Panc1 (cell line): ENCODE data around the gene IGFBP6. TPM values are rescaled to one million over a fixed set of nuclear protein-coding genes. Genes with fewer than 3 reads are reported as not detected.

Experiments
- ATAC-seq: fragments of 200-7000 bp; cut with Tn5 transposase; 2 replicates; pipeline ENCODE4 v1.9.1; 2020; ENCODE audit warnings: mild to moderate bottlenecking, moderate library complexity
- BruUV-seq: library from RNA; stranded (reverse); fragments of 400-500 nt; replicated peaks from 2 replicates; lab custom pipeline; 2021; lab: Mats Ljungman, UMichigan
- CTCF ChIA-PET: fragments of 300-600 bp; sonication (Branson Sonifier 250); formaldehyde crosslinking; loops from one replicate; lab custom pipeline; 2022; ENCODE audit warnings: antibody characterized with exemption; lab: Charles Lee
- POLR2A ChIA-PET: fragments of 300-600 bp; sonication (Branson Sonifier 250); formaldehyde crosslinking; loops from one replicate; lab custom pipeline; 2022; ENCODE audit warnings: antibody characterized with exemption; lab: Charles Lee
- DNase-seq: peaks from one replicate; pipeline ENCODE4 v3.0.0-alpha.2; 2010; ENCODE audit warnings: low read depth, low spot score
- H3K27ac ChIP-seq: 2 replicates; pipeline ENCODE4 v1.5.1; 2011; ENCODE audit warnings: mild to moderate bottlenecking, low read length, inconsistent platforms
- H3K27me3 ChIP-seq: fragments of 200-500 bp; sonication (Bioruptor generic); 2 replicates; pipeline ENCODE4 v1.6.0; 2014; ENCODE audit warnings: low read length, inconsistent platforms; ENCODE audit not compliant: control insufficient read depth, insufficient read depth
- H3K36me3 ChIP-seq: fragments of 200-500 bp; sonication (Bioruptor generic); 2 replicates; pipeline ENCODE4 v1.5.1; 2014; ENCODE audit warnings: inconsistent platforms, mild to moderate bottlenecking, low read length, moderate library complexity; ENCODE audit not compliant: control insufficient read depth, insufficient read depth
- H3K4me1 ChIP-seq: 2 replicates; pipeline ENCODE4 v1.5.1; 2011; ENCODE audit warnings: inconsistent platforms, mild to moderate bottlenecking, low read length, moderate library complexity; ENCODE audit not compliant: control insufficient read depth, insufficient read depth
- H3K4me3 ChIP-seq, 2 experiments: 2 replicates each; pipeline ENCODE4 v1.5.1; 2011 to 2012; ENCODE audit warnings: low read depth in 2 of 2, low read length in 2 of 2, mild to moderate bottlenecking in 2 of 2, inconsistent platforms in 1 of 2, moderate library complexity in 1 of 2
- H3K9me3 ChIP-seq: fragments of 200-500 bp; sonication (Bioruptor generic); 2 replicates; pipeline ENCODE4 v1.5.1; 2014; ENCODE audit warnings: low read depth, mild to moderate bottlenecking, inconsistent platforms, low read length, moderate library complexity; ENCODE audit not compliant: control insufficient read depth, insufficient read depth
- POLR2AphosphoS5 ChIP-seq: IDR thresholded peaks from 2 replicates; pipeline ENCODE4 v1.6.1; 2012; ENCODE audit warnings: mild to moderate bottlenecking, low read depth, low read length, moderate library complexity
- SIN3A ChIP-seq: IDR thresholded peaks from 2 replicates; pipeline ENCODE4 v1.6.1; 2012; ENCODE audit warnings: low read depth, mild to moderate bottlenecking, low read length, moderate library complexity, borderline replicate concordance; ENCODE audit not compliant: insufficient read depth
- TCF7L2 ChIP-seq: IDR thresholded peaks from 2 replicates; pipeline ENCODE4 v1.6.1; 2011; ENCODE audit warnings: mild to moderate bottlenecking, low read depth, low read length, inconsistent platforms
- in situ Hi-C: cut with HindIII; loops from 2 replicates; pipeline ENCODE4 v1.10.0; 2016; ENCODE audit warnings: low sequenced_read_pairs, low pct_unique_long_range_greater_than_20kb
- intact Hi-C: fragments of 100-400 bp; cut with micrococcal nuclease; formaldehyde crosslinking; loops from one replicate; pipeline ENCODE4 v1.10.0; 2022; ENCODE audit not compliant: unreplicated experiment
- total RNA-seq: library from RNA; stranded (reverse); gene quantifications from one replicate; pipeline ENCODE4 v1.2.1, GENCODE V29; 2021; ENCODE audit not compliant: unreplicated experiment
- TF ChIP-seq, protein P1 (sequence below): fragments of 450-650 bp; IDR thresholded peaks from 2 replicates; pipeline ENCODE4 v1.5.1; 2017; ENCODE audit warnings: mild to moderate bottlenecking
- TF ChIP-seq, protein P2 (sequence below), 2 experiments: IDR thresholded peaks; 2 replicates each; pipeline ENCODE4 v1.6.1; 2011 to 2012; ENCODE audit warnings: low read depth in 2 of 2, control low read depth in 1 of 2, low read length in 1 of 2, mild to moderate bottlenecking in 1 of 2, moderate library complexity in 1 of 2; ENCODE audit not compliant: insufficient read depth in 1 of 2

Gene IGFBP6
- total RNA-seq, 1 experiment from 2014 or later = 4.7 TPM

DNA sequence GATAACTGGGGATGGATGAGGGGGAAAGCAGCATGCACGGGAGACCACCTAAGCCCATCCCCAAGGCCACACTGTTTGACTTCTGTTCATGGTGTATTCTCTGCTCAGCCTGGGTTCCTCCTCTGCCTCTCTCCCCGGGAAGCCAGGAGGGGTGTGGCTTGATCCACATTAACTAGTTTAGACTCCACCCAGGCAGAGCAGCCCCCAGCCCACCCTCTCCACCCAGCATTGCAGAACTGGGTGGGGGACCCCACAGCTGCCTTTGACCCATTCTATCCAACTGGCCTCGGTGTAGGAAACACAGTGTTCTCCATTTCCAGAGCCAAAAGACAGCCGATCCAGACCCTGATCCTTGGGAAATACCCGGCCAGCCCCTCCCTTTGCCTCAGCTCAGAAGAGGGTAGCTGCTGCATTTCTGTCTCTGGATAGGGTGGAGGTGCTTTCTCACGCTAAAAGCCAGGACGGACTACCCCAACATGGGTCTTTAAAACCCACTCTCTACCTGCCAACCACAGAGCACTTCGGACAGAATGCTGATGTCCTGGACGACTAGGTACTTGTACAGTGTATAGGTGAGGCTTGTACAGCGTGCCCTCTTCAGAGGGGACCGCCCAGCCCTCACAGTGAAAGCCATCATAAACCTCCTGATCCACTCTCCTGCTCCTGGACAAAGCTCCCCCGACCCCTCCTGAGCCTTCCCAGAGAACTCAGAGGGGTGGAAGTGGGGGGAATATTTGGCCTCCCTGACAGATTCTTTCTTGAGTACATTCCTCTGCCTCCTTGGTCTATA is 27.7 kb upstream of the IGFBP6 start:
- no TSS peak for BruUV-seq
- Histone ChIP-seq H3K27me3 (no peaks in the 10 kb centered on the region), H3K4me3 (no peak overlapping the region), H3K36me3 (no peaks in the 10 kb centered on the region), H3K4me1 (no peaks in the 10 kb centered on the region), H3K27ac (no peak overlapping the region), H3K9me3 (no peaks in the 10 kb centered on the region)
- ChIA-PET POLR2A (no interaction called here), CTCF (interaction anchor here (0.7 kb wide), 1 partner anchor 105 kb away, joined by 3 read pairs; no protein-coding TSS in a partner anchor)
- DNase-seq (no peak), ATAC-seq (no peak)
- TF ChIP-seq TCF7L2 = no peak
- TF ChIP-seq SIN3A = no peak
- TF ChIP-seq, protein P1, sequence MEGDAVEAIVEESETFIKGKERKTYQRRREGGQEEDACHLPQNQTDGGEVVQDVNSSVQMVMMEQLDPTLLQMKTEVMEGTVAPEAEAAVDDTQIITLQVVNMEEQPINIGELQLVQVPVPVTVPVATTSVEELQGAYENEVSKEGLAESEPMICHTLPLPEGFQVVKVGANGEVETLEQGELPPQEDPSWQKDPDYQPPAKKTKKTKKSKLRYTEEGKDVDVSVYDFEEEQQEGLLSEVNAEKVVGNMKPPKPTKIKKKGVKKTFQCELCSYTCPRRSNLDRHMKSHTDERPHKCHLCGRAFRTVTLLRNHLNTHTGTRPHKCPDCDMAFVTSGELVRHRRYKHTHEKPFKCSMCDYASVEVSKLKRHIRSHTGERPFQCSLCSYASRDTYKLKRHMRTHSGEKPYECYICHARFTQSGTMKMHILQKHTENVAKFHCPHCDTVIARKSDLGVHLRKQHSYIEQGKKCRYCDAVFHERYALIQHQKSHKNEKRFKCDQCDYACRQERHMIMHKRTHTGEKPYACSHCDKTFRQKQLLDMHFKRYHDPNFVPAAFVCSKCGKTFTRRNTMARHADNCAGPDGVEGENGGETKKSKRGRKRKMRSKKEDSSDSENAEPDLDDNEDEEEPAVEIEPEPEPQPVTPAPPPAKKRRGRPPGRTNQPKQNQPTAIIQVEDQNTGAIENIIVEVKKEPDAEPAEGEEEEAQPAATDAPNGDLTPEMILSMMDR = no peak
- TF ChIP-seq POLR2AphosphoS5 = no peak
- TF ChIP-seq, protein P2, sequence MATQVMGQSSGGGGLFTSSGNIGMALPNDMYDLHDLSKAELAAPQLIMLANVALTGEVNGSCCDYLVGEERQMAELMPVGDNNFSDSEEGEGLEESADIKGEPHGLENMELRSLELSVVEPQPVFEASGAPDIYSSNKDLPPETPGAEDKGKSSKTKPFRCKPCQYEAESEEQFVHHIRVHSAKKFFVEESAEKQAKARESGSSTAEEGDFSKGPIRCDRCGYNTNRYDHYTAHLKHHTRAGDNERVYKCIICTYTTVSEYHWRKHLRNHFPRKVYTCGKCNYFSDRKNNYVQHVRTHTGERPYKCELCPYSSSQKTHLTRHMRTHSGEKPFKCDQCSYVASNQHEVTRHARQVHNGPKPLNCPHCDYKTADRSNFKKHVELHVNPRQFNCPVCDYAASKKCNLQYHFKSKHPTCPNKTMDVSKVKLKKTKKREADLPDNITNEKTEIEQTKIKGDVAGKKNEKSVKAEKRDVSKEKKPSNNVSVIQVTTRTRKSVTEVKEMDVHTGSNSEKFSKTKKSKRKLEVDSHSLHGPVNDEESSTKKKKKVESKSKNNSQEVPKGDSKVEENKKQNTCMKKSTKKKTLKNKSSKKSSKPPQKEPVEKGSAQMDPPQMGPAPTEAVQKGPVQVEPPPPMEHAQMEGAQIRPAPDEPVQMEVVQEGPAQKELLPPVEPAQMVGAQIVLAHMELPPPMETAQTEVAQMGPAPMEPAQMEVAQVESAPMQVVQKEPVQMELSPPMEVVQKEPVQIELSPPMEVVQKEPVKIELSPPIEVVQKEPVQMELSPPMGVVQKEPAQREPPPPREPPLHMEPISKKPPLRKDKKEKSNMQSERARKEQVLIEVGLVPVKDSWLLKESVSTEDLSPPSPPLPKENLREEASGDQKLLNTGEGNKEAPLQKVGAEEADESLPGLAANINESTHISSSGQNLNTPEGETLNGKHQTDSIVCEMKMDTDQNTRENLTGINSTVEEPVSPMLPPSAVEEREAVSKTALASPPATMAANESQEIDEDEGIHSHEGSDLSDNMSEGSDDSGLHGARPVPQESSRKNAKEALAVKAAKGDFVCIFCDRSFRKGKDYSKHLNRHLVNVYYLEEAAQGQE (IDR thresholded peaks at IDR 0.05; ENCODE audit: insufficient read depth in 1 of 2, low read depth in 2 of 2, low read length in 1 of 2) = no peak
- intact Hi-C loops = loop anchor here (10.0 kb wide), 1 partner anchor 85 kb away; no protein-coding TSS in a partner anchor
- in situ Hi-C loops = no loop called here

DNA sequence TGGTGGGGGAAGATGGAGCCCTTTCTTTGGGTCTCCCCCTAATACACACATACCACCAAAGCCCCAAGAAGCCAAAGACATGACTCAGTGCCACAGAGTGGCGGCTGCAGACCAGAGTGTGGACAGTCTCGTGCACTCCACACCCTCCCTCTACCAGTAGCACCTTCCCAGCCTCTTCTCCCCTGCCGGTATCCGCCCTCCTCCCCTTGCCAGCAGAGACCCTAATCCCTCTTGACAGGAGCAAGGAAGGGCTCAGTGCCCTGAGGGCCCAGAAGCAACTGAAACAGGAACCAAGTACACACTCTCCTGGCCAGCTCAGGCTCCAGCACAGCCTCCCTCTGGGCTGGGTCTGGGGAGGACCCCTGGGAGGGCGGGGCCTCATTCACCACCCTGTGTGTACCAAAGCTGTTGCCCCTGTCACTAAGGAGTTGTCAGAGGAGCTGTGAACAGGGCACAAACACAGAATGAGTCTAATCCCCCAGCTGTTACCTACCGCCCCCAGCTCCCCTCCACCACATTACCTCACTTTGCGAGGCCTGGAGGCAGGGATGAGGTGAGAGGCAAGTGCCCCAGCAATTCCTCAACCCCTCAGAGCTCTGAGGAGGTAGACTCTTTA is 26.5 kb upstream of the IGFBP6 start:
- POLR2A ChIA-PET = interaction anchor here (0.6 kb wide), 1 partner anchor 207 kb away, joined by 3 read pairs; no protein-coding TSS in a partner anchor
- no peak for ATAC-seq

More for the DNA sequence above, 26.5 kb upstream of the IGFBP6 start:
- H3K36me3 ChIP-seq = no peaks in the 10 kb centered on the region
- intact Hi-C loops (no loop called here), in situ Hi-C loops (no loop called here)
- CTCF ChIA-PET = interaction anchor here (1.0 kb wide), 1 partner anchor 28 kb away, joined by 4 read pairs; no protein-coding TSS in a partner anchor
- TF ChIP-seq, protein P1 = no peak
- TF ChIP-seq POLR2AphosphoS5 (no peak), SIN3A (no peak), TCF7L2 (no peak)
- TF ChIP-seq, protein P2 (IDR thresholded peaks at IDR 0.05; ENCODE audit: insufficient read depth in 1 of 2, low read depth in 2 of 2, low read length in 1 of 2) = no peak
- no peak overlapping the region for H3K4me3 ChIP-seq
- no TSS peak for BruUV-seq
- H3K9me3 ChIP-seq = no peaks in the 10 kb centered on the region
- no peaks in the 10 kb centered on the region for H3K4me1 ChIP-seq
- H3K27ac ChIP-seq = no peak overlapping the region
- no peaks in the 10 kb centered on the region for H3K27me3 ChIP-seq
- no peak for DNase-seq
